Osteocyte (in vitro differentiated cells): ENCODE data around the gene FNIP1. TPM values are rescaled to one million over a fixed set of nuclear protein-coding genes. Genes with fewer than 3 reads are reported as not detected.

Experiments
- DNase-seq: peaks from one replicate; pipeline ENCODE4 v3.0.0; 2021; ENCODE audit warnings: mixed read lengths; ENCODE audit not compliant: unreplicated experiment; ENCODE audit errors: extremely low spot score
- H3K27ac Mint-ChIP-seq: one replicate; pipeline ENCODE4 v1.8.0; 2021; ENCODE audit warnings: mild to moderate bottlenecking, mixed read lengths; ENCODE audit not compliant: unreplicated experiment
- H3K27me3 Mint-ChIP-seq: one replicate; pipeline ENCODE4 v1.8.0; 2021; ENCODE audit warnings: mixed read lengths; ENCODE audit not compliant: unreplicated experiment
- H3K36me3 Mint-ChIP-seq: one replicate; pipeline ENCODE4 v1.8.0; 2021; ENCODE audit warnings: mixed read lengths; ENCODE audit not compliant: unreplicated experiment
- H3K4me1 Mint-ChIP-seq: one replicate; pipeline ENCODE4 v1.8.0; 2021; ENCODE audit warnings: mixed read lengths; ENCODE audit not compliant: unreplicated experiment
- H3K4me3 Mint-ChIP-seq: one replicate; pipeline ENCODE4 v1.8.0; 2021; ENCODE audit warnings: mild to moderate bottlenecking, moderate library complexity, mixed read lengths; ENCODE audit not compliant: unreplicated experiment
- H3K9me3 Mint-ChIP-seq: one replicate; pipeline ENCODE4 v1.8.0; 2021; ENCODE audit warnings: mixed read lengths; ENCODE audit not compliant: unreplicated experiment
- CTCF ChIP-seq: fragments of 200-600 bp; sonication (generic); IDR thresholded peaks from 2 replicates; pipeline ENCODE4 v1.5.0; 2021; ENCODE audit warnings: antibody characterized with exemption, mild to moderate bottlenecking, moderate library complexity
- total RNA-seq: library from RNA; stranded (reverse); gene quantifications from 2 replicates; pipeline ENCODE4 v1.2.1, GENCODE V29; 2021

FNIP1 gene
- total RNA-seq, 1 donor from 2014 or later, result 43.0 TPM

GRCh38 chr5:131810510-131811249 lies 13.9 kb upstream of the FNIP1 start:
- H3K9me3 Mint-ChIP-seq, result no peaks in the 10 kb centered on the region
- no peak overlapping the region for H3K4me3 Mint-ChIP-seq
- peaks cover 7% of the 10 kb centered on the region for H3K4me1 Mint-ChIP-seq
- peak; percentile 43 for TF ChIP-seq CTCF
- H3K27ac Mint-ChIP-seq, result no peak overlapping the region
- DNase-seq, result no peak
- H3K27me3 Mint-ChIP-seq, result peaks cover 5% of the 10 kb centered on the region
- no peaks in the 10 kb centered on the region for H3K36me3 Mint-ChIP-seq

GRCh38 chr5:131795879-131796792 lies 681 bp downstream of the FNIP1 start:
- no peaks in the 10 kb centered on the region for H3K9me3 Mint-ChIP-seq
- peak overlapping the region; percentile 98 for H3K4me3 Mint-ChIP-seq
- TF ChIP-seq CTCF, result no peak
- peaks cover 7% of the 10 kb centered on the region for H3K36me3 Mint-ChIP-seq
- H3K27ac Mint-ChIP-seq, result peak overlapping the region; percentile 93
- H3K27me3 Mint-ChIP-seq, result no peaks in the 10 kb centered on the region
- peak; percentile 84 for DNase-seq
- H3K4me1 Mint-ChIP-seq, result peaks cover 45% of the 10 kb centered on the region

GRCh38 chr5:131795228-131795627 lies 1.6 kb downstream of the FNIP1 start:
- Mint-ChIP-seq H3K4me3 (peak overlapping the region; percentile 98), H3K4me1 (peaks cover 53% of the 10 kb centered on the region), H3K27ac (peak overlapping the region; percentile 68), H3K9me3 (no peaks in the 10 kb centered on the region), H3K36me3 (peaks cover 9% of the 10 kb centered on the region), H3K27me3 (no peaks in the 10 kb centered on the region)
- TF ChIP-seq CTCF, result no peak
- DNase-seq, result no peak

- H3K4me1 Mint-ChIP-seq, result peaks cover 57% of the 10 kb centered on the region
- H3K4me3 Mint-ChIP-seq, result peak overlapping the region; percentile 98
- no peak overlapping the region for H3K27ac Mint-ChIP-seq
- peaks cover 9% of the 10 kb centered on the region for H3K36me3 Mint-ChIP-seq
- H3K27me3 Mint-ChIP-seq, result no peaks in the 10 kb centered on the region
- DNase-seq, result no peak
- H3K9me3 Mint-ChIP-seq, result no peaks in the 10 kb centered on the region
- no peak for TF ChIP-seq CTCF
Measured at GRCh38 chr5:131794586-131794985, 2.2 kb downstream of the FNIP1 start.

GRCh38 chr5:131792896-131793295 lies 3.9 kb downstream of the FNIP1 start:
- Mint-ChIP-seq H3K4me3 (no peak overlapping the region), H3K4me1 (peaks cover 58% of the 10 kb centered on the region), H3K27me3 (no peaks in the 10 kb centered on the region), H3K27ac (no peak overlapping the region), H3K9me3 (no peaks in the 10 kb centered on the region), H3K36me3 (peaks cover 9% of the 10 kb centered on the region)
- TF ChIP-seq CTCF, result no peak
- DNase-seq, result no peak
